DND-41 (cell line): ENCODE results near the gene OLA1.

Experiments
- ATAC-seq: fragments of 200-7000 bp; cut with Tn5 transposase; 3 replicates; pipeline ENCODE4 v1.9.1; 2021; ENCODE audit warnings: low read depth; ENCODE audit not compliant: insufficient read depth
- DNase-seq: peaks from one replicate; pipeline ENCODE4 v3.0.0-alpha.2; 2020
- H2AFZ ChIP-seq: 2 replicates; pipeline ENCODE4 v1.6.0; 2012; ENCODE audit warnings: low read depth, low read length
- H3K27ac ChIP-seq: 2 replicates; pipeline ENCODE4 v1.5.1; 2012; ENCODE audit warnings: low read length, inconsistent platforms
- H3K27me3 ChIP-seq: fragments of 200-600 bp; sonication (generic); 2 replicates; pipeline ENCODE4 v1.6.0; 2012; ENCODE audit warnings: low read length, mild to moderate bottlenecking, inconsistent platforms; ENCODE audit not compliant: insufficient read depth, poor library complexity
- H3K36me3 ChIP-seq: 2 replicates; pipeline ENCODE4 v1.5.1; 2012; ENCODE audit warnings: low read length, inconsistent platforms; ENCODE audit not compliant: insufficient read depth
- H3K4me1 ChIP-seq: 2 replicates; pipeline ENCODE4 v1.5.1; 2012; ENCODE audit warnings: mild to moderate bottlenecking, low read length; ENCODE audit not compliant: insufficient read depth
- H3K4me2 ChIP-seq: 2 replicates; pipeline ENCODE4 v1.6.0; 2012; ENCODE audit warnings: mild to moderate bottlenecking, moderate library complexity, low read length, inconsistent platforms; ENCODE audit not compliant: insufficient read depth
- H3K4me3 ChIP-seq, 2 experiments: fragments of 200-600 bp in 1 of 2; shearing (Covaris generic) in 1 of 2; 2 replicates each; pipeline ENCODE4 v1.5.1; 2012 to 2016; ENCODE audit warnings: inconsistent platforms in 2 of 2, low read length in 2 of 2, mild to moderate bottlenecking in 2 of 2, low read depth in 1 of 2, moderate library complexity in 1 of 2
- H3K79me2 ChIP-seq: 2 replicates; pipeline ENCODE4 v1.6.0; 2012; ENCODE audit warnings: low read length, inconsistent platforms; ENCODE audit not compliant: insufficient read depth
- H3K9ac ChIP-seq: 2 replicates; pipeline ENCODE4 v1.6.0; 2012; ENCODE audit warnings: low read depth, mild to moderate bottlenecking, inconsistent platforms, low read length, moderate library complexity
- H3K9me3 ChIP-seq: 2 replicates; pipeline ENCODE4 v1.5.1; 2012; ENCODE audit warnings: low read length, moderate library complexity, mild to moderate bottlenecking, inconsistent platforms; ENCODE audit not compliant: insufficient read depth, severe bottlenecking
- H4K20me1 ChIP-seq: 2 replicates; pipeline ENCODE4 v1.6.0; 2012; ENCODE audit warnings: low read length; ENCODE audit not compliant: insufficient read depth
- CTCF ChIP-seq: IDR thresholded peaks from 2 replicates; pipeline ENCODE4 v1.5.1; 2012; ENCODE audit warnings: borderline replicate concordance, low read length, moderate library complexity, mild to moderate bottlenecking; ENCODE audit not compliant: poor library complexity, severe bottlenecking; ENCODE audit errors: extremely low read depth
- EZH2 ChIP-seq: IDR thresholded peaks from 3 replicates; pipeline ENCODE4 v1.6.1; 2012; ENCODE audit warnings: borderline replicate concordance, low read depth, mild to moderate bottlenecking, moderate library complexity, low read length, inconsistent platforms; ENCODE audit not compliant: severe bottlenecking

The OLA1 gene

DNA sequence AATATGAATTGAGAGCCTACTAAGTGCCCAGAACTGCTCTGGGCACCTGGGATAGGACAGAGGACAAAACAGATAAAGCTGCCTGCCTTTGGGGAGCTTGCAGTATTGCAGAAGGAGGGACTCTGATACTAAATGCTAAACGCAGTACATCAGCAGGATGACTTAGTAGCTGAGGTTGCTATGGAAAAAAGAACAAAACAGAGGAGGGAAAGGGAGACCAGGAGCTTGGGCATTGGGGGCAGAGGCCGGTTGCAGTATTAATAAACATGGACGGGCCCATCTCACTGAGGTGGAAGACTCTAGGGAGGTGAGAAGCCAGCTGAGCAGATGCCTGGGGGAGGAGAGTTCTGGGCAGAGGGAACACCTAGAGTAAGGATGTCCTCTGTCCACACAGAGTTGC lies 217.1 kb downstream of the OLA1 start:
- no peaks in the 10 kb centered on the region for H3K9me3 ChIP-seq
- H3K4me2 ChIP-seq: no peak overlapping the region
- TF ChIP-seq CTCF: no peak
- no peak for TF ChIP-seq EZH2
- no peak overlapping the region for H3K4me3 ChIP-seq
- no peaks in the 10 kb centered on the region for H4K20me1 ChIP-seq
- H3K36me3 ChIP-seq: no peaks in the 10 kb centered on the region
- no peaks in the 10 kb centered on the region for H3K27me3 ChIP-seq
- H3K4me1 ChIP-seq: no peaks in the 10 kb centered on the region
- no peak for ATAC-seq
- no peak overlapping the region for H3K9ac ChIP-seq
- no peaks in the 10 kb centered on the region for H3K79me2 ChIP-seq
- no peak overlapping the region for H2AFZ ChIP-seq
- no peak overlapping the region for H3K27ac ChIP-seq
- DNase-seq: no peak

DNA sequence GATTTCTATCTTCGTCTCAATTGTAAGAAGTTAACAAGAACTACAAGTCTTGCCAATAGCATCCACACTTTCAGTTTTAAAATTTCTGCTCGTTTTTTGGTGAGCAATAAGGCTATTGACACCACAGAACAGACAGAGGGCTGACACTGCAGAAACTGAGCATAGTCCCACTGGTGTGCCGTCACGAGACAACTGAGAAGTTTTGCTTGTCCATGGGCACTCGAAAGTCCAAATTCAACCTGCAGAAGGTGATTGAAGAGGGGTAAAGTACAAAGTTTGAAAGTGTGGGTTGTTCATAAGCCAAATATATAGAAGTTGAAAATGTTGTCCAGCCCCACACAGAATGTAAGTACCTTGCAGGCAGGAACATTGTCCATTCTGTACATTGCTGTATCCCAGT lies 219.4 kb downstream of the OLA1 start:
- TF ChIP-seq CTCF (no peak), EZH2 (no peak)
- Histone ChIP-seq H2AFZ (no peak overlapping the region), H3K9ac (no peak overlapping the region), H3K4me2 (no peak overlapping the region), H3K79me2 (no peaks in the 10 kb centered on the region), H3K27me3 (no peaks in the 10 kb centered on the region), H3K4me3 (no peak overlapping the region), H3K36me3 (no peaks in the 10 kb centered on the region), H3K27ac (no peak overlapping the region), H3K9me3 (no peaks in the 10 kb centered on the region), H3K4me1 (no peaks in the 10 kb centered on the region), H4K20me1 (no peaks in the 10 kb centered on the region)
- ATAC-seq: no peak
- no peak for DNase-seq

DNA sequence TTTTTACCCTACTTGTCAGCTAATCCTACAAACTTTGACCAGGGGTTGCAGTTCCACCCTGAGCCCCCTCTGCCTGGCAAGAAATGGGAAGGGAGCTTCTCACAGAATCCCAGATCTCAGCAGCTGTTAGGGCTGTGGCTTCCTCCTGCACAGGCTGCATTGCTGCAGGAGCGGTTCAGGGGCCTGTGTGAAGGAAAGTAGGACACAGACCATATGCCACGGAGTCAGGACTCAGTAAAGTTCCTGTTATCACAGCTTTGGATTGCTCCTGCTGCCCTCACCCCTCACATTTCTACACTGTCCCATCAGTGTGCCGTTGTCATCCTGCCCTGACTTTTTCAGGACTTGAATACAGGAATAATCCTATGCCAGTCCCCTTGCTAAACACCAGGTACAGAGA lies 220.4 kb downstream of the OLA1 start:
- TF ChIP-seq CTCF: no peak
- TF ChIP-seq EZH2: no peak
- H3K27ac ChIP-seq: no peak overlapping the region
- ATAC-seq: no peak
- no peaks in the 10 kb centered on the region for H3K36me3 ChIP-seq
- no peak overlapping the region for H3K4me3 ChIP-seq
- DNase-seq: no peak
- H3K79me2 ChIP-seq: no peaks in the 10 kb centered on the region
- H3K4me1 ChIP-seq: no peaks in the 10 kb centered on the region
- no peak overlapping the region for H3K4me2 ChIP-seq
- no peak overlapping the region for H3K9ac ChIP-seq
- no peaks in the 10 kb centered on the region for H3K27me3 ChIP-seq
- no peaks in the 10 kb centered on the region for H4K20me1 ChIP-seq
- H3K9me3 ChIP-seq: no peaks in the 10 kb centered on the region
- H2AFZ ChIP-seq: no peak overlapping the region
